DOHH2 (cell line): Measurements from ENCODE around the gene HS3ST5.

ENCODE experiments used
- H3F3A ChIP-seq: fragments of 200-600 bp; sonication (generic), shearing (Covaris generic); 2 replicates; pipeline ENCODE4 v1.6.0; 2016; ENCODE audit warnings: antibody characterized with exemption, mild to moderate bottlenecking; ENCODE audit not compliant: control insufficient read depth, insufficient read depth
- H3K27ac ChIP-seq: fragments of 200-600 bp; sonication (generic); 2 replicates; pipeline ENCODE4 v1.5.1; 2014; ENCODE audit warnings: low read depth, mild to moderate bottlenecking, low read length, moderate library complexity
- H3K27me3 ChIP-seq: fragments of 200-600 bp; sonication (generic); 2 replicates; pipeline ENCODE4 v1.6.1; 2014; ENCODE audit warnings: mild to moderate bottlenecking, low read length, mixed read lengths; ENCODE audit not compliant: control insufficient read depth
- H3K36me3 ChIP-seq: fragments of 200-600 bp; sonication (generic); 2 replicates; pipeline ENCODE4 v1.6.1; 2014; ENCODE audit warnings: mild to moderate bottlenecking, low read length, moderate library complexity, mixed read lengths; ENCODE audit not compliant: control insufficient read depth
- H3K4me1 ChIP-seq: fragments of 200-600 bp; sonication (generic); 2 replicates; pipeline ENCODE4 v1.6.1; 2014; ENCODE audit warnings: mild to moderate bottlenecking, low read length, mixed read lengths; ENCODE audit not compliant: control insufficient read depth
- H3K4me2 ChIP-seq: fragments of 200-600 bp; sonication (generic); 2 replicates; pipeline ENCODE4 v1.6.0; 2014; ENCODE audit warnings: mild to moderate bottlenecking, low read length, moderate library complexity
- H3K4me3 ChIP-seq: fragments of 200-600 bp; sonication (generic); 2 replicates; pipeline ENCODE4 v1.5.1; 2014; ENCODE audit warnings: mild to moderate bottlenecking, low read length, mixed read lengths
- H3K79me2 ChIP-seq: fragments of 200-600 bp; sonication (generic); 2 replicates; pipeline ENCODE4 v1.6.1; 2014; ENCODE audit warnings: mild to moderate bottlenecking, low read length, mixed read lengths; ENCODE audit not compliant: control insufficient read depth
- H3K9me2 ChIP-seq: fragments of 200-600 bp; sonication (generic); replicated peaks from 2 replicates; pipeline ENCODE4 v1.6.1; 2014; ENCODE audit warnings: mild to moderate bottlenecking, low read length, mixed read lengths; ENCODE audit not compliant: control insufficient read depth
- H3K9me3 ChIP-seq: fragments of 200-600 bp; sonication (generic); 2 replicates; pipeline ENCODE4 v1.6.1; 2014; ENCODE audit warnings: antibody characterized with exemption, low read length, mixed read lengths; ENCODE audit not compliant: control insufficient read depth, insufficient read depth
- H4K20me1 ChIP-seq: fragments of 200-600 bp; sonication (generic); 2 replicates; pipeline ENCODE4 v1.6.0; 2014; ENCODE audit warnings: low read depth, mild to moderate bottlenecking, antibody characterized with exemption, low read length, moderate library complexity; ENCODE audit not compliant: control insufficient read depth, insufficient read depth
- CTCF ChIP-seq: fragments of 200-600 bp; sonication (generic); IDR thresholded peaks from one replicate; pipeline ENCODE4 v1.5.1; 2014; ENCODE audit warnings: antibody characterized with exemption, mild to moderate bottlenecking, low read depth, low read length; ENCODE audit not compliant: poor library complexity, severe bottlenecking
- EZH2phosphoT487 ChIP-seq: fragments of 200-600 bp; sonication (generic); IDR thresholded peaks from 2 replicates; pipeline ENCODE4 v1.6.1; 2017; ENCODE audit warnings: borderline replicate concordance, mild to moderate bottlenecking, antibody characterized with exemption, low read length, moderate library complexity, mixed read lengths

The HS3ST5 gene

GRCh38 chr6:114310053-114310452 is 32.8 kb downstream of the HS3ST5 start:
- TF ChIP-seq CTCF: no peak
- TF ChIP-seq EZH2phosphoT487: no peak
- H3K36me3 ChIP-seq: no peaks in the 10 kb centered on the region

GRCh38 chr6:114304304-114304887 is 38.4 kb downstream of the HS3ST5 start:
- no peaks in the 10 kb centered on the region for H3K36me3 ChIP-seq
- H3K4me3 ChIP-seq: no peak overlapping the region
- no peak overlapping the region for H3K4me2 ChIP-seq
- H3K79me2 ChIP-seq: no peaks in the 10 kb centered on the region
- H3K9me2 ChIP-seq: no peaks in the 10 kb centered on the region
- H3K27me3 ChIP-seq: no peaks in the 10 kb centered on the region
- TF ChIP-seq EZH2phosphoT487 (no peak), CTCF (peak; percentile 30)
- H3K4me1 ChIP-seq: no peaks in the 10 kb centered on the region
- H4K20me1 ChIP-seq: no peaks in the 10 kb centered on the region
- no peaks in the 10 kb centered on the region for H3F3A ChIP-seq
- H3K9me3 ChIP-seq: no peaks in the 10 kb centered on the region
- H3K27ac ChIP-seq: no peak overlapping the region

More at GRCh38 chr6:114310053-114310452, 32.8 kb downstream of the HS3ST5 start:
- H3K4me3 ChIP-seq: no peak overlapping the region
- H3K9me3 ChIP-seq: no peaks in the 10 kb centered on the region
- no peaks in the 10 kb centered on the region for H3F3A ChIP-seq
- no peaks in the 10 kb centered on the region for H3K27me3 ChIP-seq
- H4K20me1 ChIP-seq: no peaks in the 10 kb centered on the region
- no peaks in the 10 kb centered on the region for H3K9me2 ChIP-seq
- no peaks in the 10 kb centered on the region for H3K79me2 ChIP-seq
- no peak overlapping the region for H3K27ac ChIP-seq
- no peaks in the 10 kb centered on the region for H3K4me1 ChIP-seq
- H3K4me2 ChIP-seq: no peak overlapping the region

GRCh38 chr6:114301596-114302219 is 41.1 kb downstream of the HS3ST5 start:
- Histone ChIP-seq H3K27ac (no peak overlapping the region), H3F3A (no peaks in the 10 kb centered on the region), H3K79me2 (no peaks in the 10 kb centered on the region), H3K4me2 (no peak overlapping the region), H3K9me3 (no peaks in the 10 kb centered on the region), H3K4me3 (no peak overlapping the region), H3K4me1 (no peaks in the 10 kb centered on the region), H3K27me3 (no peaks in the 10 kb centered on the region), H3K9me2 (no peaks in the 10 kb centered on the region), H4K20me1 (no peaks in the 10 kb centered on the region), H3K36me3 (no peaks in the 10 kb centered on the region)
- no peak for TF ChIP-seq EZH2phosphoT487
- TF ChIP-seq CTCF: no peak
